Brain microvascular endothelial cell (primary cell): ENCODE measurements around the gene GPR142.

ENCODE experiments used
- DNase-seq: peaks from one replicate; pipeline ENCODE4 v3.0.0-alpha.2; 2020
- H3K27ac ChIP-seq: fragments of 250-450 bp; sonication (Bioruptor Pico); 2 replicates; pipeline ENCODE4 v1.5.1; 2020; ENCODE audit warnings: mild to moderate bottlenecking, moderate library complexity
- H3K27me3 ChIP-seq: fragments of 250-450 bp; sonication (Bioruptor Pico); replicated peaks from 2 replicates; pipeline ENCODE4 v1.5.1; 2020; ENCODE audit warnings: mild to moderate bottlenecking
- H3K36me3 ChIP-seq: fragments of 250-450 bp; sonication (Bioruptor Pico); replicated peaks from 2 replicates; pipeline ENCODE4 v1.5.1; 2020; ENCODE audit warnings: mild to moderate bottlenecking
- H3K4me3 ChIP-seq: 2 replicates; pipeline ENCODE4 v1.5.1; 2011; ENCODE audit warnings: low read depth, mild to moderate bottlenecking, control low read depth, low read length, moderate library complexity
- in situ Hi-C: cut with HindIII; loops from 2 replicates; pipeline ENCODE4 v1.10.0; 2017; ENCODE audit warnings: low sequenced_read_pairs, low pct_ligation_motif_present
- TF ChIP-seq, protein P1 (sequence below): IDR thresholded peaks from 2 replicates; pipeline ENCODE4 v1.5.1; 2011; ENCODE audit warnings: low read depth, mild to moderate bottlenecking, moderate library complexity, low read length, control low read depth, inconsistent platforms; ENCODE audit errors: missing control alignments

Gene GPR142

GRCh38 chr17:74362810-74363498 lies 4.4 kb upstream of the GPR142 start:
- peaks cover 5% of the 10 kb centered on the region for H3K27me3 ChIP-seq
- H3K4me3 ChIP-seq, result no peak overlapping the region
- in situ Hi-C loops, result no loop called here
- H3K36me3 ChIP-seq, result no peaks in the 10 kb centered on the region
- DNase-seq, result no peak
- no peak overlapping the region for H3K27ac ChIP-seq
- TF ChIP-seq, protein P1, sequence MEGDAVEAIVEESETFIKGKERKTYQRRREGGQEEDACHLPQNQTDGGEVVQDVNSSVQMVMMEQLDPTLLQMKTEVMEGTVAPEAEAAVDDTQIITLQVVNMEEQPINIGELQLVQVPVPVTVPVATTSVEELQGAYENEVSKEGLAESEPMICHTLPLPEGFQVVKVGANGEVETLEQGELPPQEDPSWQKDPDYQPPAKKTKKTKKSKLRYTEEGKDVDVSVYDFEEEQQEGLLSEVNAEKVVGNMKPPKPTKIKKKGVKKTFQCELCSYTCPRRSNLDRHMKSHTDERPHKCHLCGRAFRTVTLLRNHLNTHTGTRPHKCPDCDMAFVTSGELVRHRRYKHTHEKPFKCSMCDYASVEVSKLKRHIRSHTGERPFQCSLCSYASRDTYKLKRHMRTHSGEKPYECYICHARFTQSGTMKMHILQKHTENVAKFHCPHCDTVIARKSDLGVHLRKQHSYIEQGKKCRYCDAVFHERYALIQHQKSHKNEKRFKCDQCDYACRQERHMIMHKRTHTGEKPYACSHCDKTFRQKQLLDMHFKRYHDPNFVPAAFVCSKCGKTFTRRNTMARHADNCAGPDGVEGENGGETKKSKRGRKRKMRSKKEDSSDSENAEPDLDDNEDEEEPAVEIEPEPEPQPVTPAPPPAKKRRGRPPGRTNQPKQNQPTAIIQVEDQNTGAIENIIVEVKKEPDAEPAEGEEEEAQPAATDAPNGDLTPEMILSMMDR, result no peak

DNA sequence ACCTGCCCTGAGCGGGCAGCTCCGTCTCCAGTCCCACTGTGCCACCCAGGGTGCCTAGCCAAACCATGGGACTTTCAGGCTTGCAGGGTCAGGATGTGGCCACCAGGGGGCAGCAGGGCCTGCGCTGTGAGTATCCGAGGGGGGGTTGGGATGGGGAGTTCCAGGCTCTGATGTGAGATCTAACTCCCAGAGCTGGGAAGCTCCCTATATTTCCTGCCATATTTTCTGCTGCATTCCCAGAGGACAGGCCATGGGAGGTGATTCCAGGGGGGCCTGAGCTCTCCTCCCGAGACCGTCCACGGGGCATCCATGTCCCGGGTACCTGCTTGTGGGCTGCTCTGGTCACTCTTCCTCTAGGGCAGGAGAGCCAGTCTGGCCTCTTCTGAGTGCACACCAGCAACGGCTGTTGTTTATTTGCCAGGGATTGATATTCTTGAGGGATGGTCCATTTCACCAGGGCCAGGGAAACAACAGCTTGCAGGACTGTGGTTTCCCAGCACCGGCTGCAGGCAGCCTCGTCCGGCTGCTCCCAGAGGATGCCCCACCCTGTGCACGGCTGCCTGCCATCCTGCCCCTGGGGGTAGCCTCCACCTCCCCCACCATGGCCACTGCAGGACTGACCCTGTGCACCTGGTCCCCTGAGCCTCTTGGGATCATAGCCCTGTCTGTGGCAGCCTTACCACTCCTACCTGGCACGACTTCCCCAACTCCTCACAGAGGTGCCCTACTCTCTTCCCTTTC lies 1.2 kb downstream of the GPR142 start:
- no peak overlapping the region for H3K27ac ChIP-seq
- DNase-seq, result peak; percentile 56
- no peaks in the 10 kb centered on the region for H3K27me3 ChIP-seq
- no peaks in the 10 kb centered on the region for H3K36me3 ChIP-seq
- in situ Hi-C loops, result no loop called here
- H3K4me3 ChIP-seq, result no peak overlapping the region
- TF ChIP-seq, protein P1, result peak; percentile 95

- no peaks in the 10 kb centered on the region for H3K27me3 ChIP-seq
- no peak for DNase-seq
- H3K4me3 ChIP-seq, result no peak overlapping the region
- TF ChIP-seq, protein P1, result no peak
- in situ Hi-C loops, result no loop called here
- no peak overlapping the region for H3K27ac ChIP-seq
- no peaks in the 10 kb centered on the region for H3K36me3 ChIP-seq
These were observed 1.9 kb downstream of the GPR142 start for GRCh38 chr17:74369221-74369620.

GRCh38 chr17:74369665-74370490 lies 2.6 kb downstream of the GPR142 start:
- Histone ChIP-seq H3K36me3 (no peaks in the 10 kb centered on the region), H3K4me3 (no peak overlapping the region), H3K27me3 (no peaks in the 10 kb centered on the region), H3K27ac (no peak overlapping the region)
- no peak for DNase-seq
- TF ChIP-seq, protein P1, result no peak
- in situ Hi-C loops, result no loop called here

DNA sequence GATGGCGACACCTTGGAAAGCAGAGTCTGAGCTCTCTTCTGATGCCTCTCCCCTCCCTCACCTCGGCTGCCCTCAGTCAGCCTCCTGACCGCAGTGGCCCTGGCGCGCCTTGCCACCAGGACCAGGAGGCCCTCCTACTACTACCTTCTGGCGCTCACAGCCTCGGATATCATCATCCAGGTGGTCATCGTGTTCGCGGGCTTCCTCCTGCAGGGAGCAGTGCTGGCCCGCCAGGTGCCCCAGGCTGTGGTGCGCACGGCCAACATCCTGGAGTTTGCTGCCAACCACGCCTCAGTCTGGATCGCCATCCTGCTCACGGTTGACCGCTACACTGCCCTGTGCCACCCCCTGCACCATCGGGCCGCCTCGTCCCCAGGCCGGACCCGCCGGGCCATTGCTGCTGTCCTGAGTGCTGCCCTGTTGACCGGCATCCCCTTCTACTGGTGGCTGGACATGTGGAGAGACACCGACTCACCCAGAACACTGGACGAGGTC lies 4.4 kb downstream of the GPR142 start:
- no peak for DNase-seq
- Histone ChIP-seq H3K4me3 (no peak overlapping the region), H3K27ac (no peak overlapping the region), H3K36me3 (no peaks in the 10 kb centered on the region), H3K27me3 (no peaks in the 10 kb centered on the region)
- TF ChIP-seq, protein P1, result no peak
- in situ Hi-C loops, result no loop called here
